Peyer's patch (tissue), 4 donors: Measurements from ENCODE around the gene CLDN14.

Experiments
- POLR2A ChIP-seq, 2 donors: fragments of 450-650 bp; IDR thresholded peaks; one replicate each; pipeline ENCODE4 v1.5.1; 2017; ENCODE audit warnings: antibody characterized with exemption in 2 of 2, mild to moderate bottlenecking in 2 of 2, moderate library complexity in 2 of 2
- TF ChIP-seq, protein P1 (sequence below), 6 experiments: fragments of 450-650 bp in 4 of 6; fragments of 200-600 bp in 2 of 6; sonication (generic) in 1 of 6; IDR thresholded peaks; one replicate each; pipeline ENCODE4 v1.5.1; 2017 to 2019; ENCODE audit warnings: antibody characterized with exemption in 6 of 6, mild to moderate bottlenecking in 3 of 6, moderate library complexity in 1 of 6

DNA sequence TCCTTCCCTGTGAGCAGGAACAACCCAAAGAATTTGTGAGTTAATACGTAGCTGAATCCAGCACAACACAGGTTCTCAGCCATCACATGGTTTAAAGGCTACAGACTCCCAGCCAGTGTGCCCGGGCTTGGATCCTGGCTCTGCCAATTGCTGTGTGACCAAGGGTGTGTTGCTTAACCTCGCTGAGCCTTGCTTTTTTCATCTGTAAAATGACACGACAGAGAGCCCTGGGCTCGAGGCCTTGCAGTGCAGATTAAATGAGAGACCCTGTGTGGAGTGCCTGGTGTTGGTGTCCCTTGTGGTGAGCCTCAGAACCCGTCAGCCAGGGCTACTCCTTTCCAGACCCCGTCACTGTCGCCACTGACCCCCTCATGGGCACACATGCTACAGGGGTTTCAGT lies 55.3 kb downstream of the CLDN14 start:
- TF ChIP-seq, protein P1, sequence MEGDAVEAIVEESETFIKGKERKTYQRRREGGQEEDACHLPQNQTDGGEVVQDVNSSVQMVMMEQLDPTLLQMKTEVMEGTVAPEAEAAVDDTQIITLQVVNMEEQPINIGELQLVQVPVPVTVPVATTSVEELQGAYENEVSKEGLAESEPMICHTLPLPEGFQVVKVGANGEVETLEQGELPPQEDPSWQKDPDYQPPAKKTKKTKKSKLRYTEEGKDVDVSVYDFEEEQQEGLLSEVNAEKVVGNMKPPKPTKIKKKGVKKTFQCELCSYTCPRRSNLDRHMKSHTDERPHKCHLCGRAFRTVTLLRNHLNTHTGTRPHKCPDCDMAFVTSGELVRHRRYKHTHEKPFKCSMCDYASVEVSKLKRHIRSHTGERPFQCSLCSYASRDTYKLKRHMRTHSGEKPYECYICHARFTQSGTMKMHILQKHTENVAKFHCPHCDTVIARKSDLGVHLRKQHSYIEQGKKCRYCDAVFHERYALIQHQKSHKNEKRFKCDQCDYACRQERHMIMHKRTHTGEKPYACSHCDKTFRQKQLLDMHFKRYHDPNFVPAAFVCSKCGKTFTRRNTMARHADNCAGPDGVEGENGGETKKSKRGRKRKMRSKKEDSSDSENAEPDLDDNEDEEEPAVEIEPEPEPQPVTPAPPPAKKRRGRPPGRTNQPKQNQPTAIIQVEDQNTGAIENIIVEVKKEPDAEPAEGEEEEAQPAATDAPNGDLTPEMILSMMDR (IDR thresholded peaks at IDR 0.05): no peak
- no peak for TF ChIP-seq POLR2A (IDR thresholded peaks at IDR 0.05)
